Trophoblast cell (in vitro differentiated cells and primary cell): Measurements from ENCODE around the gene TNS1.

Experiments
- DNase-seq, 2 donors: peaks; one replicate each; pipeline ENCODE4 v3.0.0-alpha.2; 2016
- H2AFZ ChIP-seq: 2 replicates; pipeline ENCODE4 v1.6.1; 2013; ENCODE audit warnings: low read length, moderate library complexity, mild to moderate bottlenecking; ENCODE audit not compliant: insufficient read depth, poor library complexity
- H2AK5ac ChIP-seq: 2 replicates; pipeline ENCODE4 v1.6.1; 2013; ENCODE audit warnings: mild to moderate bottlenecking, low read length
- H2BK120ac ChIP-seq: 2 replicates; pipeline ENCODE4 v1.6.1; 2013; ENCODE audit warnings: low read length, mild to moderate bottlenecking, moderate library complexity; ENCODE audit not compliant: insufficient read depth, poor library complexity
- H2BK12ac ChIP-seq: 2 replicates; pipeline ENCODE4 v1.6.1; 2013; ENCODE audit warnings: mild to moderate bottlenecking, low read length, moderate library complexity
- H2BK5ac ChIP-seq: 2 replicates; pipeline ENCODE4 v1.6.1; 2013; ENCODE audit warnings: low read length, low read depth, moderate library complexity, mild to moderate bottlenecking; ENCODE audit not compliant: poor library complexity
- H3K14ac ChIP-seq: 2 replicates; pipeline ENCODE4 v1.6.1; 2013; ENCODE audit warnings: mild to moderate bottlenecking, low read length
- H3K18ac ChIP-seq: 2 replicates; pipeline ENCODE4 v1.6.1; 2013; ENCODE audit warnings: mild to moderate bottlenecking, low read length
- H3K23ac ChIP-seq: 2 replicates; pipeline ENCODE4 v1.6.1; 2013; ENCODE audit warnings: low read length
- H3K27ac ChIP-seq: 2 replicates; pipeline ENCODE4 v1.5.1; 2013; ENCODE audit warnings: low read depth, mild to moderate bottlenecking, inconsistent platforms, low read length, moderate library complexity
- H3K27me3 ChIP-seq: 2 replicates; pipeline ENCODE4 v1.6.1; 2013; ENCODE audit warnings: inconsistent platforms, mild to moderate bottlenecking, low read length, moderate library complexity; ENCODE audit not compliant: insufficient read depth
- H3K36me3 ChIP-seq, 2 experiments: 1 replicate in 1 of 2; 2 replicates in 1 of 2; pipeline ENCODE4 v1.6.1; 2013; ENCODE audit warnings: low read length in 2 of 2, mild to moderate bottlenecking in 2 of 2, moderate library complexity in 1 of 2; ENCODE audit not compliant: insufficient read depth in 2 of 2, control insufficient read depth in 1 of 2
- H3K4ac ChIP-seq: 2 replicates; pipeline ENCODE4 v1.6.1; 2013; ENCODE audit warnings: low read depth, mild to moderate bottlenecking, low read length, moderate library complexity
- H3K4me1 ChIP-seq, 2 experiments: 1 replicate in 1 of 2; 2 replicates in 1 of 2; pipeline ENCODE4 v1.6.1; 2013; ENCODE audit warnings: low read length in 2 of 2, mild to moderate bottlenecking in 2 of 2, moderate library complexity in 1 of 2; ENCODE audit not compliant: insufficient read depth in 2 of 2, control insufficient read depth in 1 of 2
- H3K4me2 ChIP-seq: 2 replicates; pipeline ENCODE4 v1.6.1; 2013; ENCODE audit warnings: inconsistent platforms, mild to moderate bottlenecking, low read length, moderate library complexity
- H3K4me3 ChIP-seq: 2 replicates; pipeline ENCODE4 v1.5.1; 2013; ENCODE audit warnings: mild to moderate bottlenecking, low read depth, low read length, inconsistent platforms
- H3K79me1 ChIP-seq: one replicate; pipeline ENCODE4 v1.6.1; 2013; ENCODE audit warnings: low read length
- H3K79me2 ChIP-seq: 2 replicates; pipeline ENCODE4 v1.6.1; 2013; ENCODE audit warnings: low read length, mild to moderate bottlenecking; ENCODE audit not compliant: control insufficient read depth, insufficient read depth, poor library complexity
- H3K9ac ChIP-seq: 2 replicates; pipeline ENCODE4 v1.6.1; 2013; ENCODE audit warnings: mild to moderate bottlenecking, low read length
- H3K9me3 ChIP-seq: 2 replicates; pipeline ENCODE4 v1.6.1; 2013; ENCODE audit warnings: low read depth, mild to moderate bottlenecking, control low read depth, inconsistent platforms, low read length; ENCODE audit not compliant: insufficient read depth
- H4K12ac ChIP-seq: 2 replicates; pipeline ENCODE4 v1.6.1; 2013; ENCODE audit warnings: low read depth, mild to moderate bottlenecking, low read length, moderate library complexity
- H4K8ac ChIP-seq: 2 replicates; pipeline ENCODE4 v1.6.1; 2013; ENCODE audit warnings: low read depth, mild to moderate bottlenecking, low read length, moderate library complexity
- H4K91ac ChIP-seq: one replicate; pipeline ENCODE4 v1.6.1; 2013; ENCODE audit warnings: low read depth, mild to moderate bottlenecking, low read length, moderate library complexity
- WGBS: extraction: QIAGEN DNeasy Blood & Tissue Kit; methylation state at CpG from one replicate; pipeline ENCODE4 v1.1.7; 2013; ENCODE audit warnings: missing lambda C conversion rate; ENCODE audit not compliant: insufficient read length, insufficient coverage; ENCODE audit errors: extremely low coverage; 5-methylcytosine and 5-hydroxymethylcytosine counted together

TNS1 gene

DNA sequence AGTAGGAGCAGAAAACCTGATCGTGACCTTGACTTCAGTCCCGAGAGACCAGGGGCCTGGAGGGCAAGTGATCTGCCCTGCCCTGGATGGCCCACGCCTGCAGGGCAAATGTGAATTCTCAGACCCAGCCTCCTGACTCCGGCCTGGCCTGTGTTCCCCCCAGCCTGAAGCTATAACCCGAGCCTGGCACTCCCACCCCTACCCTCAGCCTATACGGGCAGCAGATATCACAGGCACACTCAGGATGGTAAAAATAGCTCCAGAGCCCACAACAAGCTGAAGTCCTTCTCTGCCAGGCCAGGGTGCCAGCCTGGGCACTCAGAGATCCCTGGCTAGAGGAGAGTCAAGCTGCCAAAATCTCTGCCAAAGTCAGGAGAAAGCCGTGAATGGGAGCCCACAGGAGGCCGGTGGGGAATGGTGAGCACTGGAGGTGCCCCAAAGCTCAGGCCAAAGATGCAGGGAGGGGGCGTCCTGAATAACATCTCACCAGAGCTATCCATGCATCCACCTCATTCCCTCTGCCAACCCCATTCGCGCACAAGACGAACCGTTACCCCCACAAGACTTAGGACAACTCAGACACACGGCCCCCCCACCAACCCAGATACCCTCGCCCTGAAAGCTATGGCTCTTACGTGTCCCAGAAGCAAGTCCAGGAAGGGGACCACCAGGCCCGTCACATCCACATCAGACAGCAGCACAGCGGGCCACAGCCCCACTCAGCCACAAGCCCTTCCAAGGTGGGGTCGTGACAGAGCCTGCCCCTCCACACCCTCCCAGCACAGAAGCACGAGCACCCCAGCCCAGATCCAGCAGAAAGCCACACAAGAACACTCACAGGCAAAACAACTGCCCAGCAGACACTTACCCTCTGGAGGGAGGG, 144.9 kb downstream of the TNS1 start:
- H3K14ac ChIP-seq = no peak overlapping the region
- H3K36me3 ChIP-seq = no peaks in the 10 kb centered on the region
- no peak overlapping the region for H4K8ac ChIP-seq
- no peak overlapping the region for H3K23ac ChIP-seq
- no peak overlapping the region for H3K4ac ChIP-seq
- no peak overlapping the region for H4K91ac ChIP-seq
- no peak overlapping the region for H2BK120ac ChIP-seq
- no peak overlapping the region for H3K4me2 ChIP-seq
- H2BK5ac ChIP-seq = no peak overlapping the region
- H3K27me3 ChIP-seq = no peaks in the 10 kb centered on the region
- no peak overlapping the region for H3K4me3 ChIP-seq
- H4K12ac ChIP-seq = no peak overlapping the region
- H2AK5ac ChIP-seq = no peak overlapping the region
- H2AFZ ChIP-seq = no peak overlapping the region
- no peak overlapping the region for H3K27ac ChIP-seq
- no peaks in the 10 kb centered on the region for H3K79me1 ChIP-seq
- H2BK12ac ChIP-seq = no peak overlapping the region
- no peaks in the 10 kb centered on the region for H3K79me2 ChIP-seq
- no peak for DNase-seq
- no peak overlapping the region for H3K18ac ChIP-seq
- H3K9me3 ChIP-seq = no peaks in the 10 kb centered on the region
- WGBS = no CpG with 5 or more reads among the region's 20 CpGs
- H3K4me1 ChIP-seq = peaks cover 0 to 4% of the 10 kb centered on the region in 2 experiments
- no peak overlapping the region for H3K9ac ChIP-seq

DNA sequence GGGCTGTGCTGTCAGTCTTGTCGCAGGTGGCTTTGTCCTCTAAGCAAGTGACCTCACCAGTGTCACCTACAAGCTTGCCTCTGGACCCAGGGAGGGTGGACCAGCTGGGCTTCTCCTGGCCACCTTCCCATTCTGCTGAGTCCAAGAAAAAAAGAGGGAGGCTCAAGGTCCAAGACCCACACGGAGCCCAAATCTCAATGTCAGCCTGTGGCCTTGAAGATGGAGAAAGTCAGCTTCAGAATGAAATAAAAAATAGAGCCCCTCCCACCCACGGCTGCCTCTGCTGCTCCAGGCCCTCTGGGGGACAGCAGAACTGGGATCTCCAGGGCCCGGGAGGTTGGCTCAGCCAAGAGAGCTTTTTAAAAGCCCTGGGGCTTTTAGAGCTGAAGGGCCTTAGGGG, 145.9 kb downstream of the TNS1 start:
- no peak overlapping the region for H3K18ac ChIP-seq

GRCh38 chr2:217856159-217856558, 146.6 kb downstream of the TNS1 start:
- no CpG with 5 or more reads among the region's 6 CpGs for WGBS

More for the DNA sequence above, 145.9 kb downstream of the TNS1 start:
- H3K4me3 ChIP-seq = no peak overlapping the region
- H4K12ac ChIP-seq = no peak overlapping the region
- H4K8ac ChIP-seq = no peak overlapping the region
- no peaks in the 10 kb centered on the region for H3K27me3 ChIP-seq
- H3K79me1 ChIP-seq = no peaks in the 10 kb centered on the region
- H3K4ac ChIP-seq = no peak overlapping the region
- no peak overlapping the region for H3K27ac ChIP-seq
- no peaks in the 10 kb centered on the region for H3K79me2 ChIP-seq
- H2BK12ac ChIP-seq = no peak overlapping the region
- no peak overlapping the region for H2BK120ac ChIP-seq
- no peak overlapping the region for H2AFZ ChIP-seq
- H3K4me1 ChIP-seq = peaks cover 0 to 4% of the 10 kb centered on the region in 2 experiments
- no peak overlapping the region for H2BK5ac ChIP-seq
- no peak overlapping the region for H4K91ac ChIP-seq
- no peak overlapping the region for H3K14ac ChIP-seq
- H3K36me3 ChIP-seq = no peaks in the 10 kb centered on the region
- H3K9me3 ChIP-seq = no peaks in the 10 kb centered on the region
- no peak overlapping the region for H3K9ac ChIP-seq
- no peak overlapping the region for H2AK5ac ChIP-seq
- no peak overlapping the region for H3K23ac ChIP-seq
- H3K4me2 ChIP-seq = no peak overlapping the region
- WGBS = no CpG with 5 or more reads among the region's 4 CpGs
- no peak for DNase-seq

DNA sequence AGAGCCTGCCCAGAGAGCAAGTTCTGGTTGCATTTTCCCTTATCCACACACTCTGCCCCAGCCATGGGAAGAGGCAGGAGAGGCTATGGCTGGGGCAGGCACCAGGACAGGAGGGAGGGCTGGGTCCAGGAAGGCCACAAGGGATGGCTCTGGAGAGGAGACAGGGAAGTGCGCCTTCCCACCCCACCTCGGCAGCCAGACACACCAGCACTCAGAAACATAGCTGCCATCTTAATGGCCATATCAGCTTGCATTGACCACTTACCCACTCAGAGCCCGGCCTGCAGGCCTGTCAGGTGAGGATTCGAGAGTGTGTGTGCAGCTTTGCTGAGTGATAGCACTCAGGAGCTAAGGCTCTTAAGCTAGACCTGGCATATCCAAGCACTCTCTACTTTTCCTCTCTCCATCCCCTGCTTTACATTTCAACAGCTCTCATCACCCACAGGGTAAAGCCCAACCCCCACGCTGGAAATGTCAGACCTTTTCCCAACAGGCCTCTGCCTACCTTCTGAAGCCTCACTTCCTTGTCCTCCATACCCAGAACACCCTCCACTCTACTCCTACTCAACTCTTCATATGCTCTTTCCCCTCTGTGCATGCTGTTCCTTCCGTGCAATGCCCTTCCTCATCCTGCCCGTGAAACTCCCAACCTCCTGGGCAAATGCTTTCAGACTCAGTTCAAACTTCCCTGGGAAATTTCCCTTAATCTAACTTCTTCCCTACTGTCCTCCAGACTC, 147.9 kb downstream of the TNS1 start:
- Histone ChIP-seq H2BK5ac (no peak overlapping the region), H3K27ac (no peak overlapping the region), H3K9ac (no peak overlapping the region), H3K4me3 (no peak overlapping the region), H3K18ac (no peak overlapping the region), H3K14ac (no peak overlapping the region), H4K12ac (no peak overlapping the region), H2BK120ac (no peak overlapping the region), H3K79me2 (no peaks in the 10 kb centered on the region), H2BK12ac (no peak overlapping the region), H4K91ac (no peak overlapping the region), H3K23ac (no peak overlapping the region), H3K4ac (no peak overlapping the region), H2AK5ac (no peak overlapping the region), H3K9me3 (no peaks in the 10 kb centered on the region), H3K36me3 (no peaks in the 10 kb centered on the region), H3K4me2 (no peak overlapping the region), H3K79me1 (no peaks in the 10 kb centered on the region), H4K8ac (no peak overlapping the region), H2AFZ (no peak overlapping the region), H3K27me3 (no peaks in the 10 kb centered on the region), H3K4me1 (peaks cover 7 to 9% of the 10 kb centered on the region in 2 experiments)
- DNase-seq = no peak
- WGBS = no CpG with 5 or more reads among the region's 7 CpGs

More at GRCh38 chr2:217856159-217856558, 146.6 kb downstream of the TNS1 start:
- Histone ChIP-seq H3K23ac (no peak overlapping the region), H3K4me1 (peaks cover 0 to 4% of the 10 kb centered on the region in 2 experiments), H3K4me2 (no peak overlapping the region), H3K79me1 (no peaks in the 10 kb centered on the region), H3K79me2 (no peaks in the 10 kb centered on the region), H2BK12ac (no peak overlapping the region), H2AFZ (no peak overlapping the region), H3K18ac (no peak overlapping the region), H2AK5ac (no peak overlapping the region), H3K9me3 (no peaks in the 10 kb centered on the region), H3K27me3 (no peaks in the 10 kb centered on the region), H4K8ac (no peak overlapping the region), H3K4me3 (no peak overlapping the region), H4K12ac (no peak overlapping the region), H4K91ac (no peak overlapping the region), H3K27ac (no peak overlapping the region), H2BK5ac (no peak overlapping the region), H3K14ac (no peak overlapping the region), H3K36me3 (no peaks in the 10 kb centered on the region), H3K4ac (no peak overlapping the region), H3K9ac (no peak overlapping the region), H2BK120ac (no peak overlapping the region)
- DNase-seq = no peak
